Measurements from ENCODE around the gene AOPEP. TPM values are rescaled to one million over a fixed set of nuclear protein-coding genes. Genes with fewer than 3 reads are reported as not detected.

AOPEP gene
- total and polyA plus RNA-seq, 8 donors: 73.9 to 407 (median 101) TPM

- intact Hi-C loops (cut with DNase I; ENCODE audit: low total_unique reads): no loop called here
- peak in 1 of 2 donors; percentile 80 for DNase-seq
- no peaks in the 10 kb centered on the region for H3K36me3 ChIP-seq
- no peaks in the 10 kb centered on the region for H3K9me3 ChIP-seq
- 45 to 62% (median 57%) methylated on average over 3 of the region's 3 CpGs for WGBS, 5 donors
- peaks cover 30 to 49% (median 37%) of the 10 kb centered on the region in 4 donors for H3K4me1 ChIP-seq
- H3K4me3 ChIP-seq: no peak overlapping the region
- no peaks in the 10 kb centered on the region for H3K27me3 ChIP-seq
- peak overlapping the region in 4 of 5 donors; percentile 7 to 69 (median 46) for H3K27ac ChIP-seq
- TF ChIP-seq POLR2AphosphoS5 (IDR thresholded peaks at IDR 0.05) (peak in 1 of 3 donors; percentile 55), EP300 (IDR thresholded peaks at IDR 0.05) (no peak)
Observed at GRCh38 chr9:94941211-94941875, 214.8 kb downstream of the AOPEP start.

- H3K36me3 ChIP-seq: no peaks in the 10 kb centered on the region
- H3K4me1 ChIP-seq: peaks cover 20 to 33% (median 25%) of the 10 kb centered on the region in 4 donors
- H3K4me3 ChIP-seq: no peak overlapping the region
- TF ChIP-seq CTCF (IDR thresholded peaks at IDR 0.05): no peak
- no peak for TF ChIP-seq POLR2A (IDR thresholded peaks at IDR 0.05)
- TF ChIP-seq POLR2AphosphoS5 (IDR thresholded peaks at IDR 0.05): no peak
- no peak for TF ChIP-seq EP300 (IDR thresholded peaks at IDR 0.05)
- WGBS, 5 donors: 93 to 97% (median 96%) methylated on average over 1 of the region's 1 CpG
- no peaks in the 10 kb centered on the region for H3K9me3 ChIP-seq
- no peak for DNase-seq
- H3K27me3 ChIP-seq: no peaks in the 10 kb centered on the region
- intact Hi-C loops (cut with DNase I; ENCODE audit: low total_unique reads): no loop called here
- H3K27ac ChIP-seq: peak overlapping the region in 2 of 5 donors; percentile 59 to 60
Observed at GRCh38 chr9:94944626-94945025, 218.1 kb downstream of the AOPEP start.

- Histone ChIP-seq H3K27me3 (no peaks in the 10 kb centered on the region), H3K36me3 (no peaks in the 10 kb centered on the region), H3K4me3 (no peak overlapping the region), H3K4me1 (peaks cover 22 to 35% (median 27%) of the 10 kb centered on the region in 4 donors), H3K9me3 (no peaks in the 10 kb centered on the region), H3K27ac (peak overlapping the region in 4 of 5 donors; percentile 43 to 67 (median 60))
- intact Hi-C loops (cut with DNase I; ENCODE audit: low total_unique reads): no loop called here
- 66 to 83% (median 71%) methylated on average over 14 of the region's 14 CpGs for WGBS, 5 donors
- DNase-seq: peak in 1 of 2 donors; percentile 71
- TF ChIP-seq CTCF (IDR thresholded peaks at IDR 0.05) (no peak), POLR2A (IDR thresholded peaks at IDR 0.05) (no peak), EP300 (IDR thresholded peaks at IDR 0.05) (no peak), POLR2AphosphoS5 (IDR thresholded peaks at IDR 0.05) (peak in 1 of 3 donors; percentile 16)
Observed at GRCh38 chr9:94945197-94946144, 219.0 kb downstream of the AOPEP start.

GRCh38 chr9:94946256-94946655 is 219.8 kb downstream of the AOPEP start:
- peak in 1 of 2 donors; percentile 23 for DNase-seq
- no peak for TF ChIP-seq POLR2A (IDR thresholded peaks at IDR 0.05)
- TF ChIP-seq EP300 (IDR thresholded peaks at IDR 0.05): no peak
- Histone ChIP-seq H3K4me1 (peaks cover 22 to 35% (median 27%) of the 10 kb centered on the region in 4 donors), H3K9me3 (no peaks in the 10 kb centered on the region), H3K27me3 (no peaks in the 10 kb centered on the region), H3K36me3 (no peaks in the 10 kb centered on the region), H3K4me3 (no peak overlapping the region), H3K27ac (peak overlapping the region in 4 of 5 donors; percentile 43 to 67 (median 60))
- intact Hi-C loops (cut with DNase I; ENCODE audit: low total_unique reads): no loop called here
- 91 to 92% (median 92%) methylated on average over 3 of the region's 3 CpGs for WGBS, 5 donors

GRCh38 chr9:94948567-94949235 is 222.2 kb downstream of the AOPEP start:
- no peak for TF ChIP-seq CTCF (IDR thresholded peaks at IDR 0.05)
- TF ChIP-seq EP300 (IDR thresholded peaks at IDR 0.05): no peak
- TF ChIP-seq POLR2AphosphoS5 (IDR thresholded peaks at IDR 0.05): no peak
- TF ChIP-seq POLR2A (IDR thresholded peaks at IDR 0.05): no peak
- H3K27me3 ChIP-seq: no peaks in the 10 kb centered on the region
- H3K9me3 ChIP-seq: no peaks in the 10 kb centered on the region
- H3K4me3 ChIP-seq: no peak overlapping the region
- intact Hi-C loops (cut with DNase I; ENCODE audit: low total_unique reads): no loop called here
- H3K4me1 ChIP-seq: peaks cover 27 to 55% (median 38%) of the 10 kb centered on the region in 4 donors
- 80 to 91% (median 89%) methylated on average over 5 of the region's 5 CpGs for WGBS, 5 donors
- no peaks in the 10 kb centered on the region for H3K36me3 ChIP-seq
- DNase-seq: no peak
- no peak overlapping the region for H3K27ac ChIP-seq
